ENCODE data around the gene TMPRSS9. TPM values are rescaled to one million over a fixed set of nuclear protein-coding genes. Genes with fewer than 3 reads are reported as not detected.

Gene TMPRSS9
- total and polyA plus RNA-seq, 11 donors = 0.09 to 0.19 TPM; not detected in 9

DNA sequence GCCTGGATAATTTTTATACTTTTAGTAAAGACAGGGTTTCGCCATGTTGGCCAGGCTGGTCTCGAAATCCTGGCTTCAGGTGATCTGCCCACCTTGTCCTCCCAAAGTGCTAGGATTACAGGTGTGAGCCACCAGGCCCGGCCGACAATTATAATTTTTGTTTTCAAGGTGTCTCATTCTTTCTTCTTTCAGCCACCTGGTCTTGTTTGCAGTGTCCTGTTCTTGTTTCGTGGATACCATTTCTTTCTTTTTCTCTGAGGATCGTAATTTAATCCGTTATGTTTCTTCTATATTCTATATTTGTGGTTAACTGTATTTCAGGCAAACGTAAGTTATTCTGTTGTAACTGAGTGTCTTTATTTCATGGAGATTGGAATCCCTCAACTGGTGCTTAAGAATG, 51.6 kb downstream of the TMPRSS9 start:
- DNase-seq (no peak), ATAC-seq (no peak)
- Histone ChIP-seq H3K36me3 (peaks cover 0 to 4% (median 0%) of the 10 kb centered on the region in 9 donors), H3K27ac (no peak overlapping the region), H3K27me3 (peaks cover 0 to 8% (median 0%) of the 10 kb centered on the region in 9 donors), H3K4me3 (no peak overlapping the region), H3K9me3 (peaks cover 0 to 6% (median 0%) of the 10 kb centered on the region in 12 donors), H3K4me1 (no peaks in the 10 kb centered on the region)
- TF ChIP-seq, protein P1, sequence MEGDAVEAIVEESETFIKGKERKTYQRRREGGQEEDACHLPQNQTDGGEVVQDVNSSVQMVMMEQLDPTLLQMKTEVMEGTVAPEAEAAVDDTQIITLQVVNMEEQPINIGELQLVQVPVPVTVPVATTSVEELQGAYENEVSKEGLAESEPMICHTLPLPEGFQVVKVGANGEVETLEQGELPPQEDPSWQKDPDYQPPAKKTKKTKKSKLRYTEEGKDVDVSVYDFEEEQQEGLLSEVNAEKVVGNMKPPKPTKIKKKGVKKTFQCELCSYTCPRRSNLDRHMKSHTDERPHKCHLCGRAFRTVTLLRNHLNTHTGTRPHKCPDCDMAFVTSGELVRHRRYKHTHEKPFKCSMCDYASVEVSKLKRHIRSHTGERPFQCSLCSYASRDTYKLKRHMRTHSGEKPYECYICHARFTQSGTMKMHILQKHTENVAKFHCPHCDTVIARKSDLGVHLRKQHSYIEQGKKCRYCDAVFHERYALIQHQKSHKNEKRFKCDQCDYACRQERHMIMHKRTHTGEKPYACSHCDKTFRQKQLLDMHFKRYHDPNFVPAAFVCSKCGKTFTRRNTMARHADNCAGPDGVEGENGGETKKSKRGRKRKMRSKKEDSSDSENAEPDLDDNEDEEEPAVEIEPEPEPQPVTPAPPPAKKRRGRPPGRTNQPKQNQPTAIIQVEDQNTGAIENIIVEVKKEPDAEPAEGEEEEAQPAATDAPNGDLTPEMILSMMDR (IDR thresholded peaks at IDR 0.05) = no peak
- intact Hi-C loops (cut with DNase I) = no loop called here
- 79 to 93% (median 90%) methylated on average over 8 of the region's 8 CpGs for WGBS, 4 donors

DNA sequence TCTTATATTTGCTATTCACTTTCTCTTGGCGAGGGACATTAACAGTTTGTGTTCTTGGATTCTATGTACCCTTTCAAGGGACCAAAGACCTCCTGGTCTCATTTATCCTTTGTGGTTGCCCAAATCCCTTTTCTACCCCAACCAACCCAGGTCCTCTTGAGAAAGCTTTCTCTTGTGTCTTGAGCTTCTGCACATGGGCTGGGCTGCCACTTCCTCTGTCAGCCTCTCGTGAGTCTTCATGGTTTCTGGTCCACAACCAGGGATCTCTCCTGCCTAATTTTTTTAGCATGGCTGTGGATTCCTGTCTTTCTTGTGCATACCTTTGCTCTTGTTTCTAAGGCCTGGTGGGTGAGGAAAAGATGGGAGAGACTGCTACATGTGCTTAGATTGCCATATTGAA, 52.4 kb downstream of the TMPRSS9 start:
- H3K27me3 ChIP-seq = peaks cover 0 to 8% (median 0%) of the 10 kb centered on the region in 9 donors
- H3K9me3 ChIP-seq = peaks cover 0 to 6% (median 0%) of the 10 kb centered on the region in 12 donors
- 54 to 64% (median 56%) methylated on average over 2 of the region's 2 CpGs for WGBS, 4 donors
- H3K4me3 ChIP-seq = no peak overlapping the region
- H3K36me3 ChIP-seq = peaks cover 0 to 8% (median 0%) of the 10 kb centered on the region in 9 donors
- no peak for TF ChIP-seq POLR2A (IDR thresholded peaks at IDR 0.05)
- TF ChIP-seq, protein P1 (IDR thresholded peaks at IDR 0.05) = no peak
- ATAC-seq = no peak
- H3K27ac ChIP-seq = no peak overlapping the region
- intact Hi-C loops (cut with DNase I) = no loop called here
- DNase-seq = no peak
- H3K4me1 ChIP-seq = no peaks in the 10 kb centered on the region

DNA sequence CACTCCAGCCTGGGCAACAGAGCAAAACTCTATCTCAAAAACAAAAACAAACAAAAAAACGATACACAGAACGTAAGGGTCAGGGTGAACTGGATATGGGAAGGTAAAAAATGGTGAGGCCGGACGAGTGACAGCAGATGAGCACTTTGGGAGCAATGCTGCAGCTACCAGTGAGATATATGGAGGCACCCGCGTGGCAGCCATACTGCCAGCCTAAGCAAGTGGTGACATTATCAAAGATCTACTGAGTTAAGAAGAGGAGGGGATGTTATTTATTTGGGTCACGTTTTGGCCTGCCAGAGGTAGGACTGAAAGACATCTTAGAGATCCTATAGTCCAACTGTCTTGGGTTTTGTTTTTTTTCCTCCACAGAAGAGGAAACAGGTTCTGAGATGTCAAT, 53.1 kb downstream of the TMPRSS9 start:
- H3K27ac ChIP-seq = no peak overlapping the region
- 72 to 91% (median 82%) methylated on average over 7 of the region's 7 CpGs for WGBS, 4 donors
- intact Hi-C loops (cut with DNase I) = no loop called here
- no peak for TF ChIP-seq POLR2A (IDR thresholded peaks at IDR 0.05)
- TF ChIP-seq, protein P1 (IDR thresholded peaks at IDR 0.05) = no peak
- H3K4me1 ChIP-seq = no peaks in the 10 kb centered on the region
- no peak overlapping the region for H3K4me3 ChIP-seq
- ATAC-seq (no peak), DNase-seq (no peak)
- H3K27me3 ChIP-seq = peaks cover 0 to 8% (median 0%) of the 10 kb centered on the region in 9 donors
- H3K36me3 ChIP-seq = peaks cover 0 to 8% (median 0%) of the 10 kb centered on the region in 9 donors
- H3K9me3 ChIP-seq = peaks cover 0 to 6% (median 0%) of the 10 kb centered on the region in 12 donors

DNA sequence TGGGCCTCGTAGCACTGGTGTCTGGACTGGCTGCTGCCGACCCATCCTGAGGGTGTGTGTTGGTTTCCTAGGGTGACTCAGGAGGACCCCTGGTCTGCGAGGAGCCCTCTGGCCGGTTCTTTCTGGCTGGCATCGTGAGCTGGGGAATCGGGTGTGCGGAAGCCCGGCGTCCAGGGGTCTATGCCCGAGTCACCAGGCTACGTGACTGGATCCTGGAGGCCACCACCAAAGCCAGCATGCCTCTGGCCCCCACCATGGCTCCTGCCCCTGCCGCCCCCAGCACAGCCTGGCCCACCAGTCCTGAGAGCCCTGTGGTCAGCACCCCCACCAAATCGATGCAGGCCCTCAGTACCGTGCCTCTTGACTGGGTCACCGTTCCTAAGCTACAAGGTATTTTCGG, 53.6 kb downstream of the TMPRSS9 start:
- ATAC-seq (peak in 2 of 4 donors; percentile 7 to 28), DNase-seq (no peak)
- TF ChIP-seq POLR2A (IDR thresholded peaks at IDR 0.05) = no peak
- TF ChIP-seq, protein P1 (IDR thresholded peaks at IDR 0.05) = no peak
- WGBS, 4 donors = 88 to 97% (median 91%) methylated on average over 13 to 16 of the region's 16 CpGs
- Histone ChIP-seq H3K4me1 (no peaks in the 10 kb centered on the region), H3K4me3 (no peak overlapping the region), H3K36me3 (peaks cover 0 to 8% (median 0%) of the 10 kb centered on the region in 9 donors), H3K27me3 (peaks cover 0 to 8% (median 0%) of the 10 kb centered on the region in 9 donors), H3K27ac (no peak overlapping the region), H3K9me3 (peaks cover 0 to 6% (median 0%) of the 10 kb centered on the region in 12 donors)
- intact Hi-C loops (cut with DNase I) = no loop called here

Data from heart left ventricle (tissue), 16 donors.